WI38 (cell line): ENCODE data around the gene ZMAT2.

ENCODE experiments used
- H3K4me3 ChIP-seq: 2 replicates; pipeline ENCODE4 v1.5.1; 2011; ENCODE audit warnings: low read depth, mild to moderate bottlenecking, control low read depth, low read length
- CTCF ChIP-seq: IDR thresholded peaks from 2 replicates; pipeline ENCODE4 v1.5.1; 2012; ENCODE audit warnings: low read depth, mild to moderate bottlenecking, control low read depth, low read length

ZMAT2 gene

GRCh38 chr5:140672455-140673186 lies 27.6 kb upstream of the ZMAT2 start:
- H3K4me3 ChIP-seq, result no peak overlapping the region
- no peak for TF ChIP-seq CTCF

GRCh38 chr5:140673187-140673976 lies 26.9 kb upstream of the ZMAT2 start, which contains the start of gene DND1:
DND1 (minus strand) TSS chr5:140673576; CDS start chr5:140673542, 34 bp downstream.
- no peak for TF ChIP-seq CTCF
- no peak within 1 kb of the TSS for H3K4me3 ChIP-seq

GRCh38 chr5:140674211-140674610 lies 26.0 kb upstream of the ZMAT2 start:
- no peak overlapping the region for H3K4me3 ChIP-seq
- TF ChIP-seq CTCF, result no peak

- TF ChIP-seq CTCF, result no peak
These were observed 25.6 kb upstream of the ZMAT2 start for GRCh38 chr5:140674629-140675028.

GRCh38 chr5:140677947-140678346 lies 22.3 kb upstream of the ZMAT2 start:
- TF ChIP-seq CTCF, result no peak
- no peak overlapping the region for H3K4me3 ChIP-seq

More at GRCh38 chr5:140674629-140675028, 25.6 kb upstream of the ZMAT2 start:
- H3K4me3 ChIP-seq, result no peak overlapping the region

- no peak for TF ChIP-seq CTCF
- no peak overlapping the region for H3K4me3 ChIP-seq
These were observed 21.3 kb upstream of the ZMAT2 start for GRCh38 chr5:140678993-140679392.
